ENCODE results near the gene SYNM. TPM values are rescaled to one million over a fixed set of nuclear protein-coding genes. Genes with fewer than 3 reads are reported as not detected.
"Not testable (repeated sequence)": the region's sequence is repeated elsewhere in the genome, so short reads cannot be mapped to it uniquely, and the experiment has no call there.

The SYNM gene, protein sequence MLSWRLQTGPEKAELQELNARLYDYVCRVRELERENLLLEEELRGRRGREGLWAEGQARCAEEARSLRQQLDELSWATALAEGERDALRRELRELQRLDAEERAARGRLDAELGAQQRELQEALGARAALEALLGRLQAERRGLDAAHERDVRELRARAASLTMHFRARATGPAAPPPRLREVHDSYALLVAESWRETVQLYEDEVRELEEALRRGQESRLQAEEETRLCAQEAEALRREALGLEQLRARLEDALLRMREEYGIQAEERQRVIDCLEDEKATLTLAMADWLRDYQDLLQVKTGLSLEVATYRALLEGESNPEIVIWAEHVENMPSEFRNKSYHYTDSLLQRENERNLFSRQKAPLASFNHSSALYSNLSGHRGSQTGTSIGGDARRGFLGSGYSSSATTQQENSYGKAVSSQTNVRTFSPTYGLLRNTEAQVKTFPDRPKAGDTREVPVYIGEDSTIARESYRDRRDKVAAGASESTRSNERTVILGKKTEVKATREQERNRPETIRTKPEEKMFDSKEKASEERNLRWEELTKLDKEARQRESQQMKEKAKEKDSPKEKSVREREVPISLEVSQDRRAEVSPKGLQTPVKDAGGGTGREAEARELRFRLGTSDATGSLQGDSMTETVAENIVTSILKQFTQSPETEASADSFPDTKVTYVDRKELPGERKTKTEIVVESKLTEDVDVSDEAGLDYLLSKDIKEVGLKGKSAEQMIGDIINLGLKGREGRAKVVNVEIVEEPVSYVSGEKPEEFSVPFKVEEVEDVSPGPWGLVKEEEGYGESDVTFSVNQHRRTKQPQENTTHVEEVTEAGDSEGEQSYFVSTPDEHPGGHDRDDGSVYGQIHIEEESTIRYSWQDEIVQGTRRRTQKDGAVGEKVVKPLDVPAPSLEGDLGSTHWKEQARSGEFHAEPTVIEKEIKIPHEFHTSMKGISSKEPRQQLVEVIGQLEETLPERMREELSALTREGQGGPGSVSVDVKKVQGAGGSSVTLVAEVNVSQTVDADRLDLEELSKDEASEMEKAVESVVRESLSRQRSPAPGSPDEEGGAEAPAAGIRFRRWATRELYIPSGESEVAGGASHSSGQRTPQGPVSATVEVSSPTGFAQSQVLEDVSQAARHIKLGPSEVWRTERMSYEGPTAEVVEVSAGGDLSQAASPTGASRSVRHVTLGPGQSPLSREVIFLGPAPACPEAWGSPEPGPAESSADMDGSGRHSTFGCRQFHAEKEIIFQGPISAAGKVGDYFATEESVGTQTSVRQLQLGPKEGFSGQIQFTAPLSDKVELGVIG (N-terminal part only)
- not detected for polyA plus RNA-seq (2012; ENCODE audit: insufficient read depth, insufficient read length)

DNA sequence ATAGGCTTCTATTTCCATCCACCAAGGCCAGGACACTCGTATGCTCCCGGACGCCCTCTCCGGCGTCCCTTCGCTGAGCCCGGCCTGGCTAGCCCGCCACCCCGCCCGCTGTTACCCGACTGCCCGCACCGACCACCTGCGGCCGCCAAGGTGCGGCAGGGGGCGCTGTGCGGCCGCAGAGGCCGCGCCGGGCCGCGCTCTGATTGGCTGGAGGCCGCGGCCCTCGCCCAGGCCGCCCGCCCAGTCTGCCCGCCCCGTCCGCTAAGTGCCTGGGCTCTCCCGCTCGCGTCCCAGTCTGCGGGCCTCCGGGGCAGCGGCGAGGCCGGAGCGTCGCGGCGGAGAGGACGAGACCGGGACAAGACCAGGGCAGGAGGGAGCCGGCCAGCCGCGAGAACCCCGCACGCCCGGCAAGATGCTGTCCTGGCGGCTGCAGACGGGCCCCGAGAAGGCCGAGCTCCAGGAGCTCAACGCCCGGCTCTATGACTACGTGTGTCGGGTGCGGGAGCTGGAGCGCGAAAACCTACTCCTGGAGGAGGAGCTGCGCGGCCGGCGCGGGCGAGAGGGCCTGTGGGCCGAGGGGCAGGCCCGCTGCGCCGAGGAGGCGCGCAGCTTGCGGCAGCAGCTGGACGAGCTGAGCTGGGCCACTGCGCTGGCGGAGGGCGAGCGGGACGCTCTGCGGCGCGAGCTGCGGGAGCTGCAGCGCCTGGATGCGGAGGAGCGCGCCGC lies at the start of gene SYNM:
SYNM (plus strand) TSS at position 293 of the 726 bp plus-strand sequence; CDS start at position 413, 120 bp downstream.
- no peak for DNase-seq (ENCODE audit: low read depth, low spot score)
- peak within 1 kb of the TSS; percentile 35 for H3K4me3 ChIP-seq (ENCODE audit: low read length)

DNA sequence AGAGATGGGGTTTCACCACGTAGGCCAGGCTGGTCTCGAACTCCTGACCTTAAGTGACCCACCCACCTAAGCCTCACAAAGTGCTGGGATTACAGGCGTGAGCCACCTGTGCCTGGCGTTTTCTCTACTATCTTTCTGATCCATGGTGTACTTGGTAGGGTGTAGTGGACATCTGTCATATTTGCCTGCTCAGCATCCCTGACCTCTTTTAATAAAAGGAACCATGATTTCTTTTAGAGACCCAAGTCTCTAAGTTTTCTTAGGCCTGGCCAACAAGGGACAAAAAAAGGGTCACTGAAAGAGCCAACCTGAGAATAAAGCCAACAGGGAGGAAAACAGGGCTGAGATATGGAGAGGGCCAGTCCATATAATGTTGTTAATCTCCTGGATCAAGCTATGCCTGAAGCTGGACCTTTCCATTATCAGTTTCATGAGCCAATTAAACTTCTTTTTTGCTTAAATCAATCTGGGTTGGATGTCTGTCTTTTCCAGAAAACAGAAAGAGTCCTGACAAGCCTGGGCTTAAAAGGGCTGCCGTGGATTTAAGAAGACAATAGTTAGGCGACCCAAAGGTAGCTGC lies 49.2 kb upstream of the SYNM start:
- no peak overlapping the region for H3K4me3 ChIP-seq (ENCODE audit: low read length)
- no peak for DNase-seq (ENCODE audit: low read depth, low spot score)

DNA sequence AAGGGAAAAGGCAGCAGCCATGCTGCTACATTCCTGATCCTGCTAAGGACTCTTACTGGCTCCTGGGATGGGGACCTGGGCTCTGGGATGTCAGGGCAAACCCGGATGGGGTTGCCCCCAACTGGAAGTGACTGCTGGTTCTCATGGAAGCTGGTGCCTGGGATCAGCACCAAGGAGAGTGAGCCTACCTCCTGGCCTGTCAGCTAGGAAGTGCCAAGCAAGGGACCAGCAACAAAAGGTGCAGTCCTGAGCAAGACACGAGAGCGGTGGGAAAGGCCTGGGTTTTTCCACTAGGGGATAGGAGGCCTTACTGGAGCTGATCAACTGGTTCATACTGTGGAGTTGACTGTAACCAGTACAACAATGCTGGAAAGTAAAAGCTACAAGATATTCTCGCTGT lies 47.9 kb upstream of the SYNM start:
- DNase-seq (ENCODE audit: low read depth, low spot score): no peak
- no peak overlapping the region for H3K4me3 ChIP-seq (ENCODE audit: low read length)

DNA sequence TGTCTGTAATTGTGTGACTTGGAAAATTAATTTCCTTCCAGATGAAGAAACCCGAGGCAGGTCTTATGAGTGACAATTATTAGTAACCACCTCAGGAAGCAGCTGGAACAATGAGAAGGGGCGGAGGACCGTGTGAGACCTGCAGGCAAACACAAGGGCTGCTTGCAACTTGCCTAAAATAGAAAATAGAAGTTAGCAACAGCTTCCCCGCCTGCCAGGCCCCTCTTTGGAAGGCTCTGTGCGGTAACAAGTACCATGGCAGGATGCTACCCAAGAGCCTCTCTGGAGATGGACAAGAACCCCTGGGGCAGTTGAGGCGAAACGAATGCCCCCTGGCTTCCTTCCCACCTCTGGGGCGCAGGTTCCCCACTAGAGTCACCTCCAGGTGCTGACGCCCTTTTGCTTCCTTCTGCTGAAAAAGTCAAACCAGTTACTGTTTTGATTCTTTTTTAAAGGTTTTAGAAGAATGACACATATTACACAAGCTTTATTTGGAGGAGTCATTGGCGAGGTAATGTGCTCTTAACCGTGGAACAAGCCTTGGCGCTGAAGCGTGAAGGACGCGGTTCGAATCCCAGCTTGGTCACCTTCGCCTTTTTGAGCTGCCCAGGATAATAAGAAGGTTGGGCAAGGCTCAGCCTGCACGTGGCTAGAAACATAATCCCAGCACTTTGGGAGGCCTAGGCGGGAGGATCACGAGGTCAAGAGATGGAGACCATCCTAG lies 47.0 kb upstream of the SYNM start:
- H3K4me3 ChIP-seq (ENCODE audit: low read length): no peak overlapping the region
- DNase-seq (ENCODE audit: low read depth, low spot score): no peak

DNA sequence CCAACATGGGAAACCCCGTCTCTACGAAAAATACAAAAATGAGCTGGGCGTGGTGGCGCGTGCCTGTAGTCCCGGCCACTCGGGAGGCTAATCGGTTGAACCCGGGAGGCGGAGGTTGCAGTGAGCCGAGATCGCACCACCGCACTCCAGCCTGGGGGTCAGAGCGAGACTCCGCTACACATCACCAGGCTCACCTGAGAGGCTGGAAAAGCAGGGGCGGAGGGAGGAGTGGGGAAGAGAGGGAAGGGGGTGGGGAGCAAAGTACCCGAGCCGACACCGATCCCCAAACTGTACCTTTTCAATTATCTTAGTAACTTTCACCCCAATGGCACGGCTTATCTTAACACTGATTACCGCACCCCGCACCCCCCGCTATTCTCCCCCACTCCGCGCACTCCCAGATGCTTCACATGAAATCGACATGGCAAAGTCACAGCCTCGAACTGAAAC lies 46.4 kb upstream of the SYNM start:
- H3K4me3 ChIP-seq (ENCODE audit: low read length): peak overlapping the region; percentile 44
- DNase-seq (ENCODE audit: low read depth, low spot score): no peak

DNA sequence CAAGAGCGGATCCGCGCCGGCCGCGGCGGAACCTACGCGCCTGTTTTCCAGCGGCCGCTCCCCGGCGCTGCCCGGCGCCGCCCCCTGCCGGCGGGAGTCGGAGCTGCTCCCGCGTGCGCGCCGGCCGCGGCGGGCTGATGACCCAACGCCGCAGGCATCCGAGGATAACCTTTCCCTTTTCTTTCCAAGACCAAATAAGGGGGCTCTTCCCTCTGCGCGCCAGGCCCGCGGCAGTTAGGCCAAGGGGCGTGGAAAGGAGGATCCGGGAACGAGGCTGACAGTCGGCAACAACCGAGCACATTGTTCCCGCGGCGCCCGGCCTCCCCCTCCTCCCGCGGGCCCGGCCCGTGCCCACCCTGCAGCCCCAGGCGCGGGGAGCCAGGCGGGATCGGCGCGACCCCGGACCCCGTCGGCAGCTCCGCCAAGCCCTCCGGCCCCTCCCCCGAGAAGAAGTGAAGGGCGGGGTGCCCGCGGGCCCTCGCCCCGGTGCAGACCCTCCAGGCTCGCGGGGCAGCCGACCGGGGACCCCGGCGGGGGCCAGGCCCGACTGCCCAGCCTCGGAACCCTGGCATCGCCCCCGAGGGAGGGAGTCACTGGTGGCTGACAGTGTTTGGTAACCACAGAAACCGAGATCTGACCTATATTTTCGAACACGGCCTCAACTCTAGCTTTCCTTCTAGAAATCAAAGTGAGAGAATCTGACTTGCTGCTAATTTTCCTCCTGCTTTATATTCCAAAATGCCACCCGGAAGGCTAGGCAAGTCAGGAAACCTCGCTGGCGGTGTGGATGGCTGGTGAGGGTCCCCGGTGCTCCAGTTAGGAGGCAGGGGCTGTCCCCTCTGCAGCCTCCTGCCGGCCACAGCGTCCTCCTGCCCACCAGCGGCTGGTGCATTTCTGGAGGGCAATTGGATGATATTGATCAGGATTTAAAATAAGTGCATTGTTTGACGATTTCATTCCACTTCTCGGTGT lies 45.6 kb upstream of the SYNM start:
- H3K4me3 ChIP-seq (ENCODE audit: low read length): peak overlapping the region; percentile 59
- peak; percentile 40 for DNase-seq (ENCODE audit: low read depth, low spot score)

DNA sequence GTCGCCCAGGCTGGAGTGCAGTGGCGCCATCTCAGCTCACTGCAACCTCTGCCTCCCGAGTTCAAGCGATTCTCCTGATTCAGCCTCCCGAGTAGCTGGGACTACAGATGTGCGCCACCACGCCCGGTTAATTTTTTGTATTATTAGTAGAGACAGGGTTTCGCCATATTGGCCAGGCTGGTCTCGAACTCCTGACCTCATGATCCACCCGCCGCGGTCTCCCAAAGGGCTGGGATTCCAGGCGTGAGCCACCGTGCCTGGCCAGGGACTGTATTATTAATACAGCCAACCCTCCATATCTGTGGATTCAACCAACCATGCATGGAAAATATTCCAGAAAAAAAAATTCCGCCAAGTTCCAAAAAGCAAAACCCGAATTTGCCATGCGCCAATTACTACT lies 44.7 kb upstream of the SYNM start:
- DNase-seq (ENCODE audit: low read depth, low spot score): not testable (repeated sequence)

DNA sequence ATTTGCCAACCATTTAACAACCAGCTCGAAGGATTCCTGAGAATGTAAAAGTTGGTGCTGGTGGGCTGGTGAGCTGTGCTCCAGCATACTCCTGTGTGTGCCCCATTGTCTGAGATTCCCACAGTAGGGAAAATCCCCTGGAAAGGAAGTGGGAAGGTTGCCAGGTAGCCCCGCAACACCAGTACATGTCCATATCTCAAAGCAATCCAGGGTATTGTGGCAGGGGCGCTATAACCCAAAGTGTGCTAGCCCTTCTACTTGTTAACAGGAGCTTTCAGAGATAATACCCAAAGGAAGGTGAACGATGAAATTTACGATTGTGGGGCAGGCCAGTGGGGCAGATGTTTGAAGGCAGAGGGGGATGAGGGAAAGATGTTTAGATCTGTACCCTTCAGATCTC lies 42.7 kb upstream of the SYNM start:
- H3K4me3 ChIP-seq (ENCODE audit: low read length): no peak overlapping the region
- no peak for DNase-seq (ENCODE audit: low read depth, low spot score)

More for the DNA sequence above, 44.7 kb upstream of the SYNM start:
- H3K4me3 ChIP-seq (ENCODE audit: low read length): not testable (repeated sequence)

DNA sequence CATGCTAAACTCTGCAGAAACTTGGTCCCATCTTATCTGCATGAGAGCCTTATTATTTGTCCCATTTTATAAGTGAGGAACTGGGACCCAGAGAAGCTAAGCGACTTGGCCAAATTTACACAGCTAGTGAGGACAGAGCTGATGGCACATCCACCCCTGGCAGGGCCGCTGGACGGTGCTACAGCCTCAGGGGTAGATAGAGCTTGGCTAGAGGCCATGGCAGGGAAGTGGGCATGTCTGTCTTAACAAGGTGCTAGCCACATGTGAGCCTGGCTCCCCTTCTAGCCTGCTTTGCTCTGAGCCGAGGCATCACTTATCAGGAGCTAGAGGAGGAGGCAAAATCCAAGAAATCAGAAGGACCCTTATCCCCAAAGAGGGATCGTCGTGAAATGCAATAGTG lies 36.7 kb upstream of the SYNM start:
- DNase-seq (ENCODE audit: low read depth, low spot score): no peak
- H3K4me3 ChIP-seq (ENCODE audit: low read length): no peak overlapping the region

DNA sequence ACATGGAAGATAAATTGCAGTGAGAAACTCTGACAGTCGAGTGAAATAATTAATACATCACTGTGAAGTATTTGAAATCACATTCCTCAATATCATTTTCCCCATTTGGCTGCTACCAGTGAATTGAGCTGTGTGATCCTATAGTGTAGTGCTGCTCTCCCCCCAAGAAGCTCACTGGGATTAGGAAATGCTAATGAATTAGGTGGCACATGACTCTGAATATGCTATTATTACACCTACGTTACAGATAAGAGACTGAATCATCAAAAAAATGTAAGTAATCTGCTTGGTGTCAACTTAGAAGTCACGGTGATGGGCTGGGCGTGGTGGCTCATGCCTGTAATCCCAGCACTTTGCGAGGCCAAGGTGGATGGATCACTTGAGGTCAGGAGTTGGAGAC lies 34.7 kb upstream of the SYNM start:
- H3K4me3 ChIP-seq (ENCODE audit: low read length): no peak overlapping the region
- no peak for DNase-seq (ENCODE audit: low read depth, low spot score)

DNA sequence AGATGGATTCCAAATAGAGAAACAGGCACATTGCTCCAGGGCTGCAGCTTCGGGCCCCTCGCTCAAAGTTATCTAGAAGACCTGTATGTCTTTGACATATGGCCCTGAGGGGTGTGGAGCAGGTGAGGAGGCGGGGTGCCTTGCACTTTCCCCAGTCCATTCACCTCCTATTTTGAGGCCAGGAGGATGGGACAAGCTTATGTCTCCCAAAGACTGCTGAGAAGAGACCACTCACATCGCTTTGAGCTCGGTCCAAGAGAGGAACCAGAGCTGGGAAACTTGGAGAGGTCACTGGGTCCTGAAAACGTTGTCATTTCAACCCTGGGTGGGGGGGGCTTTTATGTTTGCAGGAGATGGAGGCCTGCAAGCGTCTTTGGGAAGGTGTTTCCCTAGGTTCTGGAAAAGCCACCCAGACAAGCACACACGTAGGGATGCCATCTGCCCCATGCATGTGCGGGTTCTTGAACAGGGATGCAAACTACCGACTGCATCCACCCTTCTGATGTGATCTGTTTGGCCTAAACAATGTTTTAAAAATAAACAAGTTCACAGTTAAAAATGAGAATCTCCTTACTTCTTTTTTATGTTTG lies 33.7 kb upstream of the SYNM start:
- no peak for DNase-seq (ENCODE audit: low read depth, low spot score)
- H3K4me3 ChIP-seq (ENCODE audit: low read length): no peak overlapping the region

DNA sequence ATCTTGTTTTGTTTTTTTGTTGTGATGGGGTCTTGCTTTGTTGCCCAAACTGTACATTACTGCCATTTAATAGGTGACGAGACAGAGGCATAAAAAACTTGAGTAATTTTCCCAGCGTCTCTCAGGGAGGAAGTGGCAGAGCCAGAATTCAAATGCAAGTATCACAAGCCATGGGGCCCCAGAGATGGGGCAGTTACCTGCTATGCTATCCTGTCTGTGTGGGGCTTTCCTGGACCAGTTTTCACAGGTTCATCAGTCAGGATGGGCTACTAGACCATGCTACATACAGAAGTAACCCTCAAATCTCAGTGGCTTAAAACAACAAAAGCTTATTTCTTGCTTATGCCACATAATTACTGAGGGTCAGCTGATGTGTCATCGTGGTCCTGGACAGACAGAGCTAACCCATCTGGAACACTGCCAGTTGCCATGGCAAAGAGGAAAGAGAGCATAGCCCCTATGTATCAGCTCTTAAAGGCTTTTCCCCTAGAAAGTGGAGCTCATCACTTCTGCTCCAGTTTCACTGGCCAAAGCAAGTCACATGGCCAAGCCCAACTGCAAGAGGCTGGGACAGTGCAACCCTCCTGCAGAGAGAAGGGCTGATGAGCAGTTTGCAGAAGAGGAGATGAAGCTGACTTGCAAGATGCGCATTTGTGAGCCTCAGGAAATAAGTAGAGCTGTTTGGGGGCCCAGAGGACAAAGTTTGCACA lies 31.7 kb upstream of the SYNM start:
- H3K4me3 ChIP-seq (ENCODE audit: low read length): no peak overlapping the region
- no peak for DNase-seq (ENCODE audit: low read depth, low spot score)

DNA sequence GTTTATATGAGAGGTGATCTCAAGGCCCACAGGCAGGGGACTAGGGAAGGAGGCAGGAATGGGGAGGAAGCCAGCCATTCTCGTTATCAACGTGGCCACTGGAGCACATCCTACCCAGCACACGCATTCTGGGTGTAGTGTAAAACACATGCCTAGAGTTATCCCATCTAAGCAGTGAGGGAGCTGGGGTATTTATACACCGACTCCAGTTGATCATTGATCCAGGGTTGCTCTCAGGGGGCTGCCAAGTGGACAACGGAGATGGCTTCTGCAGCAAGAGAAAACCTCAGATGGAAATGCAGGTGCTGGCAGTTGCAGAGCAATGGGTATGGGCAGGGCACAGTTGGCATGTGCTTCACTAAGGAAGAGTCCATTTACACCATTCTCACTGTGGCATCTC lies 30.4 kb upstream of the SYNM start:
- no peak overlapping the region for H3K4me3 ChIP-seq (ENCODE audit: low read length)
- DNase-seq (ENCODE audit: low read depth, low spot score): no peak

DNA sequence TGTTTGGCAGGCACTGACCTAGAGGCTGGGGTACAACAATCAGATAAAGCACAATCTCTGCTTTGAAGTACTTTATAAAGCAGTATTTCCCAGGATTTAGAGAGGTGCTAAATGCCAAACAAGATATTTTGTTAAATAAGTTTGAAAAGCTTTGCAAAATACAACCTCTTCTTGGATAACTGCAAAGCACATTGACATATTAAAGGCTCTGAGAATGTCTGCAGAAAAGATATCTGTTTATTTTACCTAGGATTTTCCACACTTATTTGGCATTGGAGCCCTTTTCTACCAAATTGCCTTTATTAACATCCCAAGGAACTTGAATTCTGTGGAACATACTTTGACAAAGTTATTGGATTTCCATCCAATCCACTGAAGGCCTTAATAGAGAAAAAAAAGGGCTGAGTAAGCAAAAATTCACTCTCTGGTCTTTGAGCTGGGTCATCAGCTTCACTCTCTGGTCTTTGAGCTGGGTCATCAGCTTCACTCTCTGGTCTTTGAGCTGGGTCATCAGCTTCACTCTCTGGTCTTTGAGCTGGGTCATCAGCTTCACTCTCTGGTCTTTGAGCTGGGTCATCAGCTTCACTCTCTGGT lies 29.7 kb upstream of the SYNM start:
- DNase-seq (ENCODE audit: low read depth, low spot score); H3K4me3 ChIP-seq (ENCODE audit: low read length): not testable (repeated sequence)

DNA sequence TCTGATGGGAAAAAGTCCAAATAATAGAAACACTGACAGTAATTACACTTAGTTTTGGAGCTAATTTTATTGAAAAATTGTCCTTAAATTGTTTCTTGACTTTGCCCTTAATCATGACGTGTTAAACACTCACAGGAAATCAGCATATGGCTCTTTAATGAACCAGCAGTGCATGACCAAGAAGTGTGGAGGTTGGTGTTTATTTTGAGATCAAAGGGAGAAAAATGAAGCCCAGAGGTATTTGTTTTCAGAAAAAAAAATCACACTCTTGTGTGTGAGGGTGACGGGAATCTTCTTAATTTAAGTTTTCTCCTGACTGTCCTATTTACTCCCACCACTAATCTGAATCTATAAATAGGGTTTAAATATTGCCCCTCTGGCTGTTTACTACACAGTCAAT lies 28.8 kb upstream of the SYNM start:
- no peak for DNase-seq (ENCODE audit: low read depth, low spot score)
- H3K4me3 ChIP-seq (ENCODE audit: low read length): peak overlapping the region; percentile 68
